GM19240 (cell line): ENCODE measurements around the gene CCDC82.

ENCODE experiments used
- DNase-seq: peaks from one replicate; pipeline ENCODE4 v3.0.0; 2011; ENCODE audit warnings: low spot score; ENCODE audit not compliant: insufficient read length

Gene CCDC82

GRCh38 chr11:96307776-96308140 lies 82.0 kb downstream of the CCDC82 start:
- DNase-seq = no peak

- no peak for DNase-seq
These were observed 82.6 kb downstream of the CCDC82 start for GRCh38 chr11:96306933-96307775.

GRCh38 chr11:96306600-96306932 lies 83.1 kb downstream of the CCDC82 start:
- DNase-seq = no peak

- DNase-seq = no peak
These were observed 83.6 kb downstream of the CCDC82 start for GRCh38 chr11:96306071-96306470.

GRCh38 chr11:96303980-96304379 lies 85.7 kb downstream of the CCDC82 start:
- no peak for DNase-seq

GRCh38 chr11:96303064-96303463 lies 86.6 kb downstream of the CCDC82 start:
- DNase-seq = no peak
